ENCODE data around the gene PPP2R1B.
A peak's percentile ranks its signal among the peaks of the same experiment; 100 is the strongest.

Gene PPP2R1B

DNA sequence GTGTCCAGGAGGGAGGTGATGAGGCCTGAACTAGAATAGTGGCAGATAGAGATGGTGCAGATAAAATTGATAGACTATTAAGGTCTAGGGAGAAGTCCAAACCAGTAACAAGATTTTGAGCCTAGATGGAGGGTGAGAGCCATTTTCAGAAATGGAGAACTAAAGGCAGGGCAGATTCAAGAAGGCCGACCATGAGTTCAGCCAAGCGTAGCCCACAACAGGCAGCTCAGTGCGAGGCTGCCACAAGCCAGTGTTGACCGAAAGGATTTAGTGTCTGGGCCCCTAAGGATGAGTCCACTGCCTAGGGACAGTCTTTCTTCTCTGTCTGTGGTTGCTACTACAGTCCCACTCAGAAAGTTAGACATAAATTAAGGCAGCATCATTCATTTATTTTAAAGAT lies 51.7 kb downstream of the PPP2R1B start:
- no peak for TF ChIP-seq CTCF (IDR thresholded peaks at IDR 0.05; ENCODE audit: low read depth, low read length)

GRCh38 chr11:111707691-111708067 lies 58.5 kb downstream of the PPP2R1B start:
- H3K4me3 ChIP-seq (replicated peaks in 1 of 2; ENCODE audit: low read depth in 2 of 2, low read length in 2 of 2): no peak overlapping the region
- DNase-seq (ENCODE audit: low read depth in 2 of 2): no peak
- no peak for TF ChIP-seq CTCF (IDR thresholded peaks at IDR 0.05; ENCODE audit: low read depth, low read length)

More for the DNA sequence above, 51.7 kb downstream of the PPP2R1B start:
- H3K4me3 ChIP-seq (replicated peaks in 1 of 2; ENCODE audit: low read depth in 2 of 2, low read length in 2 of 2): no peak overlapping the region
- DNase-seq (ENCODE audit: low read depth in 2 of 2): no peak

DNA sequence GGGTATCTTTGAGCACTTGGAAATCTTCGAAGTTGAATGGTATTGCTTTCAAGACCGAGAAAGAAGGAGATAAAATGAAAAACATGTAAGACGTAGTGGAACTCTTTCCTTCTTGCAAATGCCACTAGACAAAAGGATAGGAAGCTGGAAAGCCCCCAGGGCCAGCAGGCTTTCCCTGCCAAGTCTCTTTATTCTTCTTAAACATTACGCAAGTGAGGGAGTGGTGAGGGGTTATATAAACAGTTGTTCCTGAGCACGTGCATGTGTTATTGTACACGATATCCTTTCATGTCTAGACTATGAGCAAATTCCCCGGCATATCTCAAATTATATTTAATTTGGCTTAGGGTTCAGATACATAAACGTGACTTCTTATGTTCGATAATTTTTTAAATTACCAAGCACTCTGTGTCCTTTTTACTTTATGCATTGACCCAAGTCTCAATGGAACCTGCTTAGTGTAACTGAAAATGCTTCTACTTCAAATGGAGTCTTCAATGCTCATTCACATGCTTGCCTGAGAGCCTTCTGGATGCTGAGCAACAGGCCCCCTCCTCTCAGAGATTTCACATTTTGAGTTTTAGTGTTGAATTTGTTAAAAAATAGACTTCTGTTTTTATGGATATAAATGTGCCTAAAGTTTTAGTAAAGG lies 59.0 kb downstream of the PPP2R1B start:
- no peak for TF ChIP-seq CTCF (IDR thresholded peaks at IDR 0.05; ENCODE audit: low read depth, low read length)
- no peak overlapping the region for H3K4me3 ChIP-seq (replicated peaks in 1 of 2; ENCODE audit: low read depth in 2 of 2, low read length in 2 of 2)
- peak; percentile 91 to 96 for DNase-seq (ENCODE audit: low read depth in 2 of 2)

DNA sequence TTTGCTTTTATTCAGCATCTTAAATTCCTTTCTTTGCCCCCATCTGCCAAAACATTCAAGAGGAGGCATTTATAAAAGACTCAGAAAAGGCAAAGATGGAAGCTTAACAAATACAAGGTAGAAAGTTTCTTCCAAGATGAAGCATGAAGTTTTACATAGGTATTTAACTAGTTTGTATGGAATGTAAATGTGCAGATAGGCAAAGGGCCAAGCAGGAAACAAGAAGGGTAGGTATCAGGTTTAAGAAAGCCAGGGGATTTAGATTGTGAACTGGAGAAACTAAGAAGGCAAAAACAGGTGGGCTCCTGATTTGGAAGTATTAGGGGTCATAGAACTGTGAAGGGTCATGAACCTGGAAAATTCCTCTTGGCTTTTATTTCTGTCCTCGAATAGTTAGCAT lies 62.6 kb downstream of the PPP2R1B start:
- no peak for TF ChIP-seq CTCF (IDR thresholded peaks at IDR 0.05; ENCODE audit: low read depth, low read length)
- no peak for DNase-seq (ENCODE audit: low read depth in 2 of 2)
- H3K4me3 ChIP-seq (replicated peaks in 1 of 2; ENCODE audit: low read depth in 2 of 2, low read length in 2 of 2): no peak overlapping the region

DNA sequence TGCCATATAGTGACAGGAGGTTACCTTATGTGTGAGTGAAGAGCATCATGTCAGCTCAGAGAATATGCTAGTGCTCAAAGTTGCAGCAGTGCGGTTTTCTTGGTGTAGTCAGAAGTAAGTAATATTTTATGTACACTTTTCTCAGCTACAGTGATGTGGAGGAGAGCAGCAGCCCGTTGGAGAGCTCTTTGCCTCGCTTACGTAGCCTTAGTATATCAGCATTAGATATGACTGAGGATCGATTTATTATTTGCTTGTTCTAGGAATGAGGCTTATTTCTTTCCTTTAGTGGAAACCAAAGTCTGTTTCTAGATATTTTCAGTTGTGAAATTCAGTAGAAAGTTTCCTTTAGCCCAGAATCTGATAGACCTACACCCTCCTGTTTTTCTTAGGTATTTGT lies 63.6 kb downstream of the PPP2R1B start:
- no peak for DNase-seq (ENCODE audit: low read depth in 2 of 2)
- TF ChIP-seq CTCF (IDR thresholded peaks at IDR 0.05; ENCODE audit: low read depth, low read length): no peak
- no peak overlapping the region for H3K4me3 ChIP-seq (replicated peaks in 1 of 2; ENCODE audit: low read depth in 2 of 2, low read length in 2 of 2)

DNA sequence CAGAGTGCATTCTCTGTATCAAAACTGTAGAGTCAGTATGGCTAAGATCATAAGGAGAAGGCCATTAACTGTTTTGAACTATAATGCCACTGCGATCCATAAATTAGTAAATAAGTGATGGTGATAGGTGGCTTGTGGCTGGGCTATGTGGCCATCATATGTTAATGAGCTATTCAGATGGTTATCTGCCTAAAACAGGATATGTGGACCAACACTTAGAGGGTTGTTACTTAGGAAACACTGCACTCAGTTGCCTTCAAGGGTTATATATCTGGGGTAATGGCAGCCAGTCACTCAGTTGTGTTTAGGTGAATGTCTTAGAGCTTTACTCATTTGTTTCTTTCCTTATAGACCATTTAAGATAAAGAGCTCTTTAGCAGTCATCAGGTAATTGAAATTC lies 66.0 kb downstream of the PPP2R1B start:
- TF ChIP-seq CTCF (IDR thresholded peaks at IDR 0.05; ENCODE audit: low read depth, low read length): no peak
- H3K4me3 ChIP-seq (replicated peaks in 1 of 2; ENCODE audit: low read depth in 2 of 2, low read length in 2 of 2): no peak overlapping the region
- DNase-seq (ENCODE audit: low read depth in 2 of 2): no peak

GRCh38 chr11:111699579-111700156 lies 66.5 kb downstream of the PPP2R1B start:
- H3K4me3 ChIP-seq (replicated peaks in 1 of 2; ENCODE audit: low read depth in 2 of 2, low read length in 2 of 2): no peak overlapping the region
- TF ChIP-seq CTCF (IDR thresholded peaks at IDR 0.05; ENCODE audit: low read depth, low read length): no peak
- DNase-seq (ENCODE audit: low read depth in 2 of 2): no peak

All from cardiac fibroblast (primary cell).